GM21447 (cell line): ENCODE results near the gene UNKL.

Experiments used
- ATAC-seq: cut with Tn5 transposase; IDR thresholded peaks from one replicate; pipeline ENCODE4 v1.9.1; 2021; ENCODE audit not compliant: unreplicated experiment

The UNKL gene

GRCh38 chr16:1378804-1379303 is 35.6 kb downstream of the UNKL start:
- ATAC-seq, result no peak

GRCh38 chr16:1378087-1378803 is 36.3 kb downstream of the UNKL start:
- no peak for ATAC-seq

- ATAC-seq, result no peak
These were observed 37.0 kb downstream of the UNKL start for GRCh38 chr16:1377406-1378010.

- ATAC-seq, result no peak
These were observed 38.6 kb downstream of the UNKL start for GRCh38 chr16:1375741-1376410.

GRCh38 chr16:1375298-1375640 is 39.2 kb downstream of the UNKL start:
- no peak for ATAC-seq

GRCh38 chr16:1374418-1375297 is 39.8 kb downstream of the UNKL start:
- ATAC-seq, result no peak

- no peak for ATAC-seq
These were observed 42.1 kb downstream of the UNKL start for GRCh38 chr16:1372292-1372950.

GRCh38 chr16:1371054-1371978 is 43.2 kb downstream of the UNKL start:
- ATAC-seq, result no peak

GRCh38 chr16:1367486-1368174 is 46.9 kb downstream of the UNKL start:
- no peak for ATAC-seq

- no peak for ATAC-seq
These were observed 47.7 kb downstream of the UNKL start for GRCh38 chr16:1366712-1367299.

GRCh38 chr16:1366060-1366711 is 48.3 kb downstream of the UNKL start:
- ATAC-seq, result no peak

GRCh38 chr16:1364510-1364909 is 50.0 kb downstream of the UNKL start:
- no peak for ATAC-seq

- no peak for ATAC-seq
These were observed 50.9 kb downstream of the UNKL start for GRCh38 chr16:1363501-1364041.

GRCh38 chr16:1362807-1363206 is 51.7 kb downstream of the UNKL start:
- no peak for ATAC-seq

GRCh38 chr16:1361685-1362360 is 52.7 kb downstream of the UNKL start:
- ATAC-seq, result no peak

- no peak for ATAC-seq
These were observed 56.5 kb downstream of the UNKL start for GRCh38 chr16:1357906-1358566.
